ENCODE results near the gene TM6SF1.

DNA sequence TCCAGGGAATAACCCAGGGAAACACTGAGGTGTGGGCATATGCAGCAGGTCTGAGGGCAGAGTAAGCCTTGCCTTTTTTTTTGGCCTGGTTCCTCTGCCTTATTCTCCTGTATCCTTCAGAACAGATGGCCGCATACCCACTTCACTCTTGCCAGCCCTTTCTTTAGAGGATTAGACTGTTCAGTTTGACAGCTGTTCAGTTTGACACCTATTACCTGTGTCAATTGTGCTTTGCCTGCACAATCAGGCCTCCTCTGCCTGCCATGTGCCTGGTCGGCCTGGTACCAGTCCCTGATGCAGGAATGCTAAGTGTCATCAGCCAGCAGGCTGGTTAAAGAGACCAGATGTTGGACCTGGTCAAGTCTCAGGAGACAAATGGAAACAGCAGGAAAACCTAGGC lies 22.3 kb downstream of the TM6SF1 start:
- TF ChIP-seq CTCF (IDR thresholded peaks at IDR 0.05): no peak
- TF ChIP-seq POLR2A (IDR thresholded peaks at IDR 0.05): no peak

Measured in esophagus squamous epithelium (tissue), 4 donors.